HG02852 (cell line): ENCODE results near the gene HLF.

Source experiments
- ATAC-seq: cut with Tn5 transposase; IDR thresholded peaks from one replicate; pipeline ENCODE4 v1.9.1; 2021; ENCODE audit warnings: mild to moderate bottlenecking, moderate library complexity; ENCODE audit not compliant: unreplicated experiment

The HLF gene

DNA sequence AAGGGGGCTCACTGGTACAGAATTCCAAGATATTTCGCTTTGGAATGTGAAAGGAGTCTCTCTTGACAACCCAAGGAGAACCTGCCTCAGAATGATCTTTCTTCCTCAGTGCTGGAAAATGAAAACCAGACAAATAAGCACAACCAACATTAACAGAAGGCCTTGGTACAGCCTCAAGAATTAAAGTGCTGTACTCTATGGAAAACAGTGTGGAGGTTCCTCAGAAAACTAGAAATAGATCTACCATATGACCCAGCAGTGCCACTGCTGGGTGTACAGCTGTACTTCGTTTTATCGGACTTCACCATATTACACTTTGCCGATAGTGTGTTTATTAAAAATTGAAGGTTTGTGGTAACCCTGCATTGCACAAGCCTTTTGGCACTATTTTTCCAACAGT is 25.2 kb downstream of the HLF start:
- no peak for ATAC-seq

DNA sequence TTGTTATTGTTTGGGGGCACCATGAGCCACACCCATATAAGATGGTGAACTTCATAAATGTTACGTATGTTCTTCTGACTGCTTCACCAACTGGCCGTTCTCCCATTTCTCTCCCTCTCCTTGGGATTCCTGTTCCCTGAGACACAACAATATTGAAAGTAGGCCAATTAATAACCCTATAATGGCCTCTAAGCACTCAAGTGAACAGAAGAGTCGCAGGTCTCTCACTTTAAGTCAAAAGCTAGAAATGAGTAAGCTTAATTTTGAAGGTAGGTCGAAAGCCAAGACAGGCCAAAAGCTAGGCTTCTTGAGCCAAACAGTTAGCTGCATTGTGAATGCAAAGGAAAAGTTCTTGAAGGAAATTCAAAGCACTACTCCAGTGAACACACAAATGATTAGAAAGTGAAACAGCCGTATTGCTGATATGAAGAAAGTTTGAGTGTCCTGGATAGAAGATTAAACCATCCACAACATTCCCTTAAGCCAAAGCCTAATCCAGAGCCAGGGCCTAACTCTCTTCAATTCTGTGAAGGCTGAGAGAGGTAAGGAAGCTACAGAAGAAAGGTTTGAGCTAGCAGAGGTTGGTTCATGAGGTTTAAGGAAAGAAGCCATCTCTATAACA is 25.8 kb downstream of the HLF start:
- no peak for ATAC-seq

DNA sequence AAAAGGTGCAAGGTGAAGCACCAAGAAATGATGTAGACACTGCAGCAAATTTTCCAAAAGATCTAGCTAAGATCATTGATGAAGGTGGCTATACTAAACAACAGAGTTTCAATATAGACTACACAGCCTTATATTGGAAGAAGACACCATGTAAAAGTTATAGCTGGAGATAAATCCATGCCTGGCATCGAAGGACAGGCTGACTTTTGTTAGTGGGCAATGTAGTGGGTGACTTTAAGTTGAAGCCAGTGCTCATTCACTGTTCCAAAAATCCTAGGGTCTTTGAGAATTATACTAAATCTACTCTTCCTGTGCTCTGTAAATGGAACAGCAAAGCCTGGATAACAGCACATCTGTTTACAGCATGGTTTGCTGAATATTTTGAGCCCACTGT is 26.4 kb downstream of the HLF start:
- no peak for ATAC-seq

DNA sequence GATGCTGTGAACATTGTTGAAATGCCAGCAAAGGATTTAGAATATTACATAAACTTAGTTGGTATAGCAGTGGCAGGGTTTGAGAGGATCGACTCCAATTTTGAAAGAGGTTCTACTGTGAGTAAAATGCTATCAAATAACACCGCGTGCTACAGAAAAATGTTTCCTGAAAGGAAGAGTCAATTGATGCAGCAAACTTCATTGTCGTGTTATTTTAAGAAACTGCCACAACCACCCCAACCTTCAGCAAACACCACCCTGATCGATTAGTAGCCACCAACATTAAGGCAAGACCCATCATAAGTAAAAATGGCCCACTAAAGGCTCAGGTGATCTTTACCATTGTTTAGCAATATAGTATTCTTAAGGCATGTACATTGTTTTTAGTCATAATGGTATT is 27.3 kb downstream of the HLF start:
- ATAC-seq: no peak

DNA sequence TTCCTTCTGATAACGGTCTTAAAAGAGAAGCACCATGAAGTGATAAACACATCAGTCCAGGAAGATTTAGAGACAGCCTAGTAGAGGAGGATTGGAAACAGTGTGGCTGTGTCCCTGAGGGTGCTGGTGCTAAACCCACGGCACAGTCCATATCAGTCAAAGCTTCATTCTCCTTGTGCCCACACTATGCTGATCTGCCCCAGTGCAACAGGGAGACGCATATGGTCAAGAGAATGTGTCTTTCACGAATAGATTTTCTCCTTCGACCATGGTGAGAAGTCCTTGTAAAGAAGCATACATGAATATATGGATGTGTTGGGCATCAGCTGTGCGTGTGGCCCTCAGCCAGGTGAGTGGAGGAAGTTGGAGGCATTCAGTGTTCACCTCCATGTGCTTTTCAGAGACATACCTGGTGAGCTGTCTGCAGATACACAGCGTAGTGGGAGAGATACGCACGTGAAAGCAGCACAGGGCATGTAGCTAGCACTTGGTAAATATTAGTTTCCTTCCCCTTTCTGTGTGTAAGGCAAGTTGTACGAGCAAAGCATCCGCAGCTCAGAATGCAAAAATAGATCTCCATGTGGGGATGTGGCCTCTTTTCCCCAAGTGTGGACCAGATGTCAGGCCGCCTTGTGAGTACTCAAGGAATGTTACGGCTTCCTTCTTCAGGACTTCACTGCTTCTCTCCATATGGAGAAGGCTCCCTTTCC is 29.4 kb downstream of the HLF start:
- ATAC-seq: no peak

GRCh38 chr17:55295411-55296170 is 30.8 kb downstream of the HLF start:
- peak; percentile 91 for ATAC-seq

- ATAC-seq: no peak
Measured at GRCh38 chr17:55296171-55296695, 31.5 kb downstream of the HLF start.

- ATAC-seq: no peak
Measured at GRCh38 chr17:55296699-55297098, 31.9 kb downstream of the HLF start.

DNA sequence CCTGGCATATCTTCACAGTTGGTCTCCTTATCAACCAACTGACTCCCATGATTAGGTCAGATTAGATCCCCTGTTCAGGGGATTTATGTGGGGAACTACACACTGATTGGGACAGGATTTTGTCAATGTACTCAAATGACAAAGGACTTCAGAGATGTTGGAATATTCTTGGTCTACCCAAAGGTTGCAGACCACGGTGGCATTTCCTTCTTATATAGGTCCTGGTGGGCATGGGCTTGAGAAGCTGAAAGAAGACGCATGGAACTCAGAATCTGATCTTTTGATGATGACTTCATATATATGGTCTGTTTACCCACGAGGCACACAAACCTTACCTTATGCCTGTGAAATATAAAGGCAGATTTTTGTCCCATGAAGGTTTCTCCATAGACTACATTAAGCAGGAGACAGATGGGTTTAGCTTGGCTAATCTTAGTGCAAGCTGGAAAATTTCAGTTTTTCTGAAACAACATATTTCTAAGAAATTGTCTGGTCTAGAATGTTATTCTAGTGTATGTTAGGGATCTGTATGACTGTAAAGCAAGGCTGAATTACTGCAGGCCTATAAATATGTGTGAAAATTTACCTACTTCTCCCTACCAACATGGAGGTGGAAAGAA is 33.5 kb downstream of the HLF start:
- no peak for ATAC-seq

GRCh38 chr17:55299162-55299838 is 34.5 kb downstream of the HLF start:
- ATAC-seq: no peak

- ATAC-seq: no peak
Measured at GRCh38 chr17:55299890-55300289, 35.1 kb downstream of the HLF start.

DNA sequence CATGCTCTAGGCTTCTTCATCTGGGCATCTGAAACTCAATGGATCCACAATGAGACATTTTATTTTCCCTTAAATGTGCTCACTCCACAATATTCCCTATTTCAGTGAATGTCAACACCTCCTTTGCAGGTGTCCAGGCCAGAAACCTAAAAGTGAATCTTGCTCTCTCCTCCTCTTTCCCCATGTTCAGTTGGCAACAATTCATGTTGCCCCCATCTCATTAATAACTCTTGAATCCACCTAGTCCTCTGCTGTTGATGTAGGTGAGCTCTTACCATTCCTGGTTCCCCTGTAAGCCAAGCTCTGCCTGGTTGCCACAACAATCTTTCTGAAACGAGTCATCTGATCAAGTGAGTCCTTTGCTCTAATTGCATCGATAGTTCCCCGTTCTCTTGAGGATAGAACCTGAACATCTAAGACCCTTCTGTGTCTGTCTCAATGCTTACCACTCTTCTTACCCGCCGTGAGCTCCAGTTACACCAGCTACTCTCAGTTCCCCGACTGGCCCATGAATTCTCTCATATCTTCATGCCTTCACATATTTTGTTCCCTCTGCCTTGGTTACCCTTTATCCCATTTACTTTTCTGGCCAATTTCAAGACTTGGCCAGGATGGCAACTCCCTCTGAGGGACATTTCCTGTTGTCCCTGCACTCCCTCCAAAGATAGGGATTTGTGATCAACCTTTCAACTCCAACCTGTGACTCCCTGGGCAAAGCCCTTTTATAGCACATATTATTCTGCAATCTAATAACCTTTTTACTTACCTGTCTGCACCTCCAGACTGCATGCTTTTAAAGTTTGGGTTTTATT is 35.9 kb downstream of the HLF start:
- no peak for ATAC-seq

DNA sequence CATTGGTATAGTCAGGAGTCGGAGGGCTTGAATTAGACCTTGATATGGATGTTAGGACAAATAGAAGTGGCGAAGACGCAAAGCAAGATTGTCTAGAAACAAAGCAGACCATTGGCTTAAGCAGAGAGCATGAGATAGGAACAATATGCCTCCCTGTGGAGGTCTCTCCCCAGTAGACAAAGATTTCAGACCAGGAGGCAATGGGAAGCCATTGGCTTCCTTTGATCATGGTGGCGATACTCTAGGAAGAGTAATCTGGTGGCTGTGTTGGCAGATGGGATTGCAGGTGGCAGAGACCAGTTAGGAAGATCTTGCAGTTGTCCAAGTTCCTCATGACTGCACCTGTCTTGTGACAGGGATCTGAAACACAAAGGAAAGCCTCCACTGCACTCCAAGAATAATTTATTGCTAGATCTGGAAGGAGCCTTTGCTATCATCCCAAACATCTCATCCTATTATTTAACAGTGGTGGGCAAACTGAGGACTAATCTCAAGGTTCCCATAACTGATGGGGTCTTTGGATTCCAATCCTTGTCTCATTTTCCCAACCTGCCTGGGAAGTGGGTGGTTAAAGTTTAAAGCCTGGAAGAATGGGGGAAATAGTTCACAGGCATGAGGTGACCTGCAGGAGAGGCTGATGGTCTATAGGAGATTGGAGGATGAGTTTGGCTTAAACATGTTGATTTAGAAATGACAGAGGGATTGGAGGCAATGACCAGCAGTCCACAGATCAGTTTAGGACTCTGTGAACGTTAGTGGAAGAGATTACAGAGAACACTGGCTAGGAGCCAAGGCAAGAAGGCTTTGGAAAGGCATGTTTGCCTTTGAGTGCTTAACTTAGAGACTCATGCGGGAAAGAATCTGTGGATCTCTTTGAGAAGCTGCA is 37.0 kb downstream of the HLF start:
- ATAC-seq: no peak

GRCh38 chr17:55302407-55302787 is 37.6 kb downstream of the HLF start:
- ATAC-seq: no peak

GRCh38 chr17:55303008-55303493 is 38.3 kb downstream of the HLF start:
- no peak for ATAC-seq

GRCh38 chr17:55303701-55304145 is 39.0 kb downstream of the HLF start:
- ATAC-seq: no peak

DNA sequence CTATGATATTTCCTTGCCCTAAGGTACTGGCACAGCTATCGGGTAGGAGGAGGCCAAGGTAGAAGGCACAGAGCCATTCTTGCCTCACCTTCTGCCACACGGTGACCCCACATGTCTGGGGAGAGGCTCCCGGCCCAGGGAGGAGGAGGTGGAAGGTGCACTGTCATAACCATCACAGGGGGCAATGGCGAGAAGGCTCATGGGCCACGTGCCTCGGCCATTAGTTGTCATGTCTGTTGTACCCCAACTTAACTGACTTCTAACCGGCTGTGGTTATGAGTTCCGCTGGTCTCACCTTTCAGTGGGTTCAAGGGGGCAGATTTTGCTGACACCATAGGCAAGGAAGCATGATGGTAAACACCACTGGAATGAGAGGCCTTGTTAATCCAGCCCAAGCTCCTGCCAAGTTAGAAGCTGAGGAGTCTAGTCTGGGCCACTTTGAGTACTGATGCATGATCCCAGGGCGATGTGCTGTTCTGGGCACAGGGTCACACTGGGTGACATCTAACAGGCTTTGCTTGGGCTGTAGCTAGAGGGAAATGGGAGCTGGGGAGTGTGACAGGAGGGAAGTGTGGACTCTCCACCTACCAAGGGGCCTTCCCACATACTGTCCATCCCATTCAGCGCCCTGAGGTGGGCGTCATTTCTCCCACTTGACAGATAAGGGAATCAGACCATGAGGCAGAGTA is 39.6 kb downstream of the HLF start:
- no peak for ATAC-seq
